IPS DF 4.7 (cell line): ENCODE measurements around the gene HBP1.
"Not testable (repeated sequence)": the region's sequence is repeated elsewhere in the genome, so short reads cannot be mapped to it uniquely, and the experiment has no call there.

Source experiments
- DNase-seq: peaks from one replicate; pipeline ENCODE4 v3.0.0-alpha.2; 2013; ENCODE audit warnings: low spot score; ENCODE audit errors: extremely low read depth

HBP1 gene

GRCh38 chr7:107155726-107156125 is 13.1 kb upstream of the HBP1 start:
- DNase-seq, result not testable (repeated sequence)

- DNase-seq, result no peak
These were observed 11.7 kb upstream of the HBP1 start for GRCh38 chr7:107157091-107157490.

- DNase-seq, result no peak
These were observed 10.8 kb upstream of the HBP1 start for GRCh38 chr7:107158028-107158427.

GRCh38 chr7:107160389-107160788 is 8.4 kb upstream of the HBP1 start:
- DNase-seq, result no peak

GRCh38 chr7:107161415-107161814 is 7.4 kb upstream of the HBP1 start:
- DNase-seq, result no peak

- DNase-seq, result no peak
These were observed 6.3 kb upstream of the HBP1 start for GRCh38 chr7:107162475-107162874.

- DNase-seq, result no peak
These were observed 4.7 kb upstream of the HBP1 start for GRCh38 chr7:107164092-107164491.

- no peak for DNase-seq
These were observed 3.5 kb upstream of the HBP1 start for GRCh38 chr7:107165341-107165740.

- no peak for DNase-seq
These were observed 1.9 kb upstream of the HBP1 start for GRCh38 chr7:107166736-107167426.

GRCh38 chr7:107167483-107168232 is 1.1 kb upstream of the HBP1 start:
- no peak for DNase-seq

GRCh38 chr7:107169120-107170050 is 582 bp downstream of the HBP1 start:
- DNase-seq, result peak; percentile 83

GRCh38 chr7:107170051-107170915 is 1.5 kb downstream of the HBP1 start:
- no peak for DNase-seq

GRCh38 chr7:107171496-107171895 is 2.7 kb downstream of the HBP1 start:
- DNase-seq, result no peak

- DNase-seq, result no peak
These were observed 3.7 kb downstream of the HBP1 start for GRCh38 chr7:107172276-107173032.

- DNase-seq, result no peak
These were observed 4.4 kb downstream of the HBP1 start for GRCh38 chr7:107173191-107173590.

GRCh38 chr7:107173691-107174406 is 5.0 kb downstream of the HBP1 start:
- DNase-seq, result no peak

GRCh38 chr7:107179326-107180164 is 10.7 kb downstream of the HBP1 start:
- no peak for DNase-seq

GRCh38 chr7:107180378-107180777 is 11.6 kb downstream of the HBP1 start:
- DNase-seq, result no peak

- DNase-seq, result no peak
These were observed 12.4 kb downstream of the HBP1 start for GRCh38 chr7:107181172-107181571.
